Stimulated activated CD4-positive, alpha-beta T cell treated with anti-CD3 and anti-CD28 coated beads, TNF-alpha, amount 100 ng/mL, for 24 hours (primary cell): ENCODE results near the gene STAT5B.
"Not testable (repeated sequence)": the region's sequence is repeated elsewhere in the genome, so short reads cannot be mapped to it uniquely, and the experiment has no call there.

Experiments
- DNase-seq, 3 experiments: peaks; one replicate each; pipeline ENCODE4 v3.0.0-alpha.2; 2020; ENCODE audit warnings: low read depth in 3 of 3

Gene STAT5B

DNA sequence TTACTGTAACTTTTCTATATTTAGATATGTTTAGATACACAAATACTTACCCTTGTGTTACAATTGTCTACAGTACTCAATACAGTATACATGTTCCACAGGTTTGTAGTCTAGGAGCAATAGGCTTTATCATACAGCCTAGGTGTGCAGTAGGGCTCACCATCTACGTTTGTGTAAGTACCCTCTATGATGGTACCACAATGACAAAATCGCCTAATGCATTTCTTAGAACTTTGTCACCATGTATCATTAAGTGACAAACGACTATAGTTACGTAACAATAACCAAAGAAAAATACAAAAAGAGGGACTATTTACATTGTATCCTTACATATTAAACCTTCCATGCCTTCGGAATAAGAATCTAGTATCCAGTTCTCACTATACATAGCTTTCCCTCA, 8.0 kb downstream of the STAT5B start:
- DNase-seq = no peak

GRCh38 chr17:42266918-42267766, 9.0 kb downstream of the STAT5B start:
- no peak for DNase-seq

DNA sequence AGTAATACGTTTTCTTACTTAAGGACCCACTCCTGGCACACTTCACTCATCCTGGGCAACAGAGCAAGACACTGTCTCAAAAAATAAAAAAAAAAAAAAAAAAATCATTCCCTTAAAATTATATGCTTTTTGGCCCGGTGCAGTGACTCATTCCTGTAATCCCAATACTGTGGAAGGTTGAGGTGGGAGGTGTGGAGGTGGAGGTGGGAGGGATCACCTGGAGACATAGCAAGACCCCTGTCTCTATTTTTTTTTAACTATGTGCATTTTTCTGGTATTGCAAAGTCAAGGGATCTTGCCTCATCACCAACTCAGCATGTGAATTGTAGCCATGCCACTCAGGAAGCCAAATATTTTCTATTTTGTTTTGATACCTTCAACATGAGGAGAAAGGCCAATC, 9.7 kb downstream of the STAT5B start:
- DNase-seq = no peak

GRCh38 chr17:42264366-42264765, 11.8 kb downstream of the STAT5B start:
- DNase-seq = not testable (repeated sequence)

GRCh38 chr17:42260318-42260717, 15.9 kb downstream of the STAT5B start:
- DNase-seq = no peak

GRCh38 chr17:42255445-42255844, 20.7 kb downstream of the STAT5B start:
- DNase-seq = no peak

DNA sequence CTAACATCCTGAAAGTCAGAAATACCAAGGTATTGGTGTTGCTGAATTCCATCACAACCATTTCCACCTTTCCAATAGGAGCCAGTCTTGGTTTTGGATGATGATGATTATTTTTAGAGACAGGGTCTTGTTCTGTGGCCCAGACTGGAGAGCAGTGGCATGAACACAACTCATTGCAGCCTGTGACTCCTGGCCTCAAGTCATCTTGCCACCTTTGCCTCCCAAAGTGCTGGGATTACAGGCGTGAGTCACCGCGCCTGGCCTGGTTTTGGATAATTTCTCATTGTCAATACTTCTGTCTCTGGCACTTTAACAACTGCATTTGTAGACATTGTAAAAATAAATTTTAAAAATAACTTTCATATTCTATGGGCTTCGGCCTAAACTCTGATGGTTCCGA, 22.6 kb downstream of the STAT5B start:
- DNase-seq = no peak

DNA sequence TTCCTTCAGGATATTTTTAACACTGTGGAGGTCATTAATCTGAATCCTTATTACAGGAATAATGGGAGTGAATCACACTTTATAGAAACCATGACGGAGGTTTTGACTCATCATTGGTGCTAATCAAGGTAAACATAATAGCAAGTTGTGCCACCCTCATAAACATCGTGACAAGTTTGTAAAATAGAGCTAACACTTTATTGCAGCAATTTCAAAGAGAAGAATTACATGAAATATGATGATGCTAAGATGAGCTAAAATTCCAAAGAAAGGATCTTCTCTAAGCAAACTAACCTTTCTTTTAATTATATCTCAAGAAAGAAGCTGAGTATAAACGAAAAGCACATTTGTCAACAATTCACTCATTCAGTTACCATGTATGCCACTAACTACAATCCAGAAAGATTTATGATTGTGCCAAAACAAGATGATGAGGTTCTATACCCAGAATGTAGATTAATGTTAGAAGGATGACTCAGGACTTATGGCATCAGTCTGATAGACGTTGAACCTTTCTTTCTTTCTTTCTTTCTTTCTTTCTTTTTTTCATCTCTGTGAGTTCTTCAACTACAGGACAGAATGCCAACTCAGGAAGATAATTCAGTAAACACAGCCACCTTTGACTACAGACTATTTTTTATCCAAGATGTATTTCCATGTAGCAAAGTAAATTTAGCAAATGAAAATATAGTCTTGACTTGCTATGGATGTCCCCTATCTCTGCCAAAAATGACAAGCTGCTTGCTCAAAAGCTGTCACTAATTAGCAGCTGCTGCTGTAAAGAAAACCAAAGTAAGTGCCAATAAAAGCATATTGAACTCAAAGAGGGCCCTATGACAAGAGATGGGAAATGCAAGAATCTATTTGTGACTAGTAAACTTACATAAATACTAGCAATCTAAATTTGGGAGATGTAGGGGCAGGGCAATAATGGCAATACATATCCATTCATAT, 23.3 kb downstream of the STAT5B start:
- no peak for DNase-seq

- DNase-seq = no peak
Measured at GRCh38 chr17:42251115-42251514, 25.1 kb downstream of the STAT5B start.

DNA sequence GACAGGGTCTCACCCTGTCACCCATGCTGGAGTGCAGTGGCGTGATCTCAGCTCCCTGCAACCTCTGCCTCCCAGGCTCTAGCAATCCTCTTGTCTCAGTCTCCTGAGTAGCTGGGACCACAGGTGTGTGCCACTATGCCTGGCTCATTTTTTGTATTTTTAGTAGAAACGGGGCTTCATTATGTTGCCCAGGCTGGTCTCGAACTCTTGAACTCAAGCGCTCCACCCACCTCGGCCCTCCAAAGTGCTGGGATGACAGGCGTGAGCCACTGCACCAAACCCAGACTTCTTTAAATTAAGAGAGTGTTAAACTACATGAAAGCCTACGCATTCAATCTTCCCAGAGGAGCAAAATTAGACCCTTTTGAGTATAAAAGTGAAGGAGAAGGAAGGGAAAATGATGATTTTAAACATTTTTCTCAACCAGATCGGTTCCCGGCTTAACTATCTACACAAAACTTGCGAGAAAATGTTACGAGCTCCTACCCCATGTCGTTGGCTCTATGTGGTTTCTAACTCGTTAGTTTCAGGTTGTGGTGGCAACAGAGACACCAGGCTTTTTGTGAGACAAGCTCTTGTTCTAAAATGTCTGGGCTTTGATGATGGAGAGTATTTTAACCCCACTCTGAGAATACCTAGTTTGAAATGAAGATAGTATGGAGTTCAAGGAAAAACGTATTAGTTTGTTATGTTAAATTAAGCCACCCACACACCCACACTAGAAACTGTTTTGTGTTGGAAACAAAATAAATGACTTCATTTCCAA, 26.3 kb downstream of the STAT5B start:
- DNase-seq = no peak

DNA sequence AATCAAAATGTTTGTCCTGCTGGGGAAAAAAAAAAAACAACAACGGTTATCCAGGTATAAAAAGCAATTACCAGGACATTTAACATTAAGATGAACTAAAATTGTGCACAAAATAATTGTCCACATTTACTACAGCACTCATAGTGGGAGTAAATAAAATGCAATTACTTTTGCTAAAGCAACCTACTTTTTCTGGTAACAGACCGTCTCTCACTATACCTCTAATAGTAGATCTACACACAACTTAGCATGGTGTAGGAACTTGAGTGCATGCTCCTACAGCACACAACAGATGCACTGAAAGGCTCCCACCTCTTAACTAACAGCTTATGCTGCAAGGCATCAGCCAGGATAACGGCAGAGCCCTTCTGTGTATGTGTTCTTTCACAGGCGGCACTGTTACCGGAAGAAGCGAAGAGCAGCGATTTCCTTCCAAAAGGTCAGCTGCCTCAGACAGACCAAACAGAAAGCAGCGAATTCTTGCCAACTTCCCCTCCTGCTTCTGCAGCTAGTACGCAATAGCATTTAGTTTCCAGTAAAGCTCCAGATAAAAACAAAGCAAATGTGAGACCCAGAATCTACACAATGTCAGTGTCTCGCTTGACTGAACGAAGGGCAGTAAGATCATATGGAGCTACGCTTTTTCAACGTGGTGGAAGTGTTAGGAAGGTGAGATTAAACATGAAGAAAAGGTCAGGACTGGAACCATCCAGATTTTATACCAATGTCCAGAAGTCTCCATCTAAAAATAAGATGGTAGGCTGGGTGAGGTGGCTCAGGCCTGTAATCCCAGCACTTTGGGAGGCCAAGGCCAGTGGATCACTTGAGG, 27.6 kb downstream of the STAT5B start:
- peak; percentile 44 to 58 (median 54) for DNase-seq

DNA sequence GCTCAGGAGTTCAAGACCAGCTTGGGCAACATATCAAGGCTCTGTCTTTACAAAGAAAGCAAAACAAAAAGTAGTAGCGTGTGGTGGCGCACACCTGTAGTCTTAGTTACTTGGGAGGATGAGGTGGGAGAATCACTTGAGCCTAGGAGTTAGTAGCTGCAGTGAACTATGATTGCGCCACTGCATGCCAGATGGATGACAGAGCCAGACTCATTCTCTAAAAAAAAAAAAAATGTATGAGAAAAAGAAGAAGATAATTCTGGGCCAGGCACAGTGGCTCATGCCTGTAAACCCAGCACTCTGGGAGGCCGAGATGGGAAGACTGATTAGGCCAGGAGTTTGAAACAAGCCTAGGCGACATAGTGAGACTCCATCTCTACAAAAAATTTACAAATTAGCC, 28.5 kb downstream of the STAT5B start:
- no peak for DNase-seq

DNA sequence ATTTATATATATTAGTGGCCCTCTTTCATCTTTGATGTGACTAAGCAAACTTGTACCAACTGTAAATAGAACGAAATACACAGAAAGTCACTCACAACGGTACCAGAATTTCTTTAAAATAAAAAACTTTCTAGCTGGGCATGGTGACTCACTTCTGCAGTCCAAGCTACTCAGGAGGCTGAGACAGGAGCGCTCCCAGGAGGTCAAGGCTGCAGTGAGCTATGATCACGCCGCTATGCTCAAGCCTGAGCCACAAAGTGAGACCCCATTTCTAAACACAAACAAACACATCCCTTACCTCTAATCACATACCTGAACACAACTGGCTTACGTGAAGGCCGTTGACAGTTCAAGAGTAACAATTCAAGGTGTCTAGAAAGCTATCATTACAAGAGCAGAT, 29.7 kb downstream of the STAT5B start:
- no peak for DNase-seq

GRCh38 chr17:42245183-42245582, 31.0 kb downstream of the STAT5B start:
- DNase-seq = not testable (repeated sequence)

- DNase-seq = not testable (repeated sequence)
Measured at GRCh38 chr17:42244116-42244515, 32.1 kb downstream of the STAT5B start.

DNA sequence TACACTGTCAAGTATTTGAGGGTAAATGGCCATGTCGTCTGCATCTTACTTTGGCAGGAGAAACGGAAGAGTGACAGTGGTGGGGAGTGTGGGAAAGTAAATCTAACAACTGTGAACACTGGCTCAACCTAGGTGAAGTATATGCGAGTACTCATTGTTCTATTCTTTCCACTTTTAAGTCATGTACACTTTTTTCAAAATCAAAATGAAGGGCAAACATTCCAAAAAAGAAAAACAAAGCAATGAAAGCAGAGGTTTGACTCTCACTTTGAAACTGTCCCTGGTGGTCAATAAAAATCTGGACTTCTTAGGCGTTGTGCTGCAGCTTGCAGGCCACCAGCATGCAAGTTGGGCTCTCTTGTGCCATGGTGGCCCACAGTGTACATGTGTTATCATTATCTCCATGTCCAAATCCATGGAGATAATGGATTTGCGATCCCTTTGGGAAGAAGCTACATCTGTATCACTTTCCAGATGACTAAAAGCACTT, 32.7 kb downstream of the STAT5B start:
- DNase-seq = no peak

GRCh38 chr17:42241871-42242270, 34.3 kb downstream of the STAT5B start:
- DNase-seq = no peak

GRCh38 chr17:42240863-42241262, 35.3 kb downstream of the STAT5B start:
- not testable (repeated sequence) for DNase-seq

- DNase-seq = no peak
Measured at GRCh38 chr17:42240201-42240600, 36.0 kb downstream of the STAT5B start.

- not testable (repeated sequence) for DNase-seq
Measured at GRCh38 chr17:42239576-42239975, 36.6 kb downstream of the STAT5B start.

- DNase-seq = no peak
Measured at GRCh38 chr17:42236760-42237159, 39.4 kb downstream of the STAT5B start.
